HEK293 (cell line): Measurements from ENCODE around the gene PARD3B.
"Not testable (repeated sequence)": the region's sequence is repeated elsewhere in the genome, so short reads cannot be mapped to it uniquely, and the experiment has no call there.

ENCODE experiments used
- CTCF ChIA-PET: fragments of 350-600 bp; formaldehyde crosslinking; extraction: SDS; loops from one replicate; lab custom pipeline; 2021; ENCODE audit warnings: antibody characterized with exemption; lab: Yijun Ruan, JAX
- POLR2A ChIA-PET: fragments of 300-600 bp; formaldehyde crosslinking; extraction: SDS; loops from one replicate; lab custom pipeline; 2020; ENCODE audit warnings: antibody characterized with exemption, inconsistent platforms; lab: Yijun Ruan, JAX
- H3K27ac ChIP-seq: fragments of 200-500 bp; sonication (Bioruptor generic); 2 replicates; pipeline ENCODE4 v1.5.1; 2014; ENCODE audit warnings: low read depth, low read length, control low read depth, inconsistent platforms; ENCODE audit errors: extremely low read depth
- H3K36me3 ChIP-seq, 2 experiments: fragments of 200-500 bp in 1 of 2; sonication (Bioruptor generic) in 1 of 2; 1 replicate in 1 of 2; 2 replicates in 1 of 2; pipeline ENCODE4 v1.5.1; 2014 to 2017; ENCODE audit warnings: inconsistent platforms in 2 of 2, low read length in 2 of 2; ENCODE audit not compliant: control insufficient read depth in 2 of 2, insufficient read depth in 1 of 2
- H3K4me1 ChIP-seq: fragments of 200-500 bp; sonication (Bioruptor generic); 2 replicates; pipeline ENCODE4 v1.5.1; 2014; ENCODE audit warnings: mild to moderate bottlenecking, low read length, inconsistent platforms; ENCODE audit not compliant: control insufficient read depth, insufficient read depth
- H3K4me3 ChIP-seq: 2 replicates; pipeline ENCODE4 v1.5.1; 2011; ENCODE audit warnings: low read depth, mild to moderate bottlenecking, control low read depth, low read length, moderate library complexity
- H3K9me3 ChIP-seq: fragments of 200-500 bp; sonication (Bioruptor generic); 2 replicates; pipeline ENCODE4 v1.5.1; 2014; ENCODE audit warnings: low read depth, low read length, inconsistent platforms; ENCODE audit not compliant: control insufficient read depth, insufficient read depth
- CTCF ChIP-seq: fragments of 450-650 bp; formaldehyde crosslinking; IDR thresholded peaks from 2 replicates; pipeline ENCODE4 v1.5.1; 2016; ENCODE audit warnings: missing biosample characterization, missing genetic modification characterization
- ZBTB8A ChIP-seq: fragments of 450-650 bp; formaldehyde crosslinking; IDR thresholded peaks from 2 replicates; pipeline ENCODE4 v1.5.1; 2016; ENCODE audit warnings: missing biosample characterization, missing genetic modification characterization
- ZNF140 ChIP-seq: fragments of 450-650 bp; formaldehyde crosslinking; IDR thresholded peaks from 2 replicates; pipeline ENCODE4 v1.5.1; 2016; ENCODE audit warnings: missing biosample characterization, missing genetic modification characterization
- ZNF394 ChIP-seq: fragments of 450-650 bp; formaldehyde crosslinking; IDR thresholded peaks from 2 replicates; pipeline ENCODE4 v1.5.1; 2016; ENCODE audit warnings: missing biosample characterization, missing genetic modification characterization, mild to moderate bottlenecking, moderate library complexity, borderline replicate concordance
- ZNF426 ChIP-seq: fragments of 450-650 bp; formaldehyde crosslinking; IDR thresholded peaks from 2 replicates; pipeline ENCODE4 v1.5.1; 2017; ENCODE audit warnings: missing biosample characterization, missing genetic modification characterization, mild to moderate bottlenecking, inconsistent platforms, moderate library complexity
- ZNF555 ChIP-seq: fragments of 450-650 bp; formaldehyde crosslinking; conservative IDR thresholded peaks from 2 replicates; pipeline ENCODE4 v1.5.1; 2017; ENCODE audit warnings: missing biosample characterization, mild to moderate bottlenecking, missing genetic modification characterization, inconsistent platforms
- ZNF623 ChIP-seq: fragments of 450-650 bp; formaldehyde crosslinking; IDR thresholded peaks from 2 replicates; pipeline ENCODE4 v1.5.1; 2016; ENCODE audit warnings: missing biosample characterization, missing genetic modification characterization
- TF ChIP-seq, protein P1 (sequence below): fragments of 450-650 bp; formaldehyde crosslinking; IDR thresholded peaks from 2 replicates; pipeline ENCODE4 v1.5.1; 2016; ENCODE audit warnings: missing biosample characterization, missing genetic modification characterization
- TF ChIP-seq, protein P2 (sequence below): fragments of 450-650 bp; formaldehyde crosslinking; IDR thresholded peaks from 2 replicates; pipeline ENCODE4 v1.5.1; 2016; ENCODE audit warnings: missing biosample characterization, missing genetic modification characterization
- TF ChIP-seq, protein P3 (sequence below): fragments of 450-650 bp; formaldehyde crosslinking; IDR thresholded peaks from 2 replicates; pipeline ENCODE4 v1.5.1; 2016; ENCODE audit warnings: missing biosample characterization, missing genetic modification characterization
- TF ChIP-seq, protein P4 (sequence below): fragments of 450-650 bp; formaldehyde crosslinking; conservative IDR thresholded peaks from 2 replicates; pipeline ENCODE4 v1.5.1; 2016; ENCODE audit warnings: low read depth, missing biosample characterization, missing genetic modification characterization
- TF ChIP-seq, protein P5 (sequence below): fragments of 450-650 bp; formaldehyde crosslinking; conservative IDR thresholded peaks from 2 replicates; pipeline ENCODE4 v1.5.1; 2016; ENCODE audit warnings: low read depth, missing biosample characterization, missing genetic modification characterization

PARD3B gene

GRCh38 chr2:205484764-205485163 lies 939.5 kb downstream of the PARD3B start (continued):
- no peak for TF ChIP-seq CTCF (tag by site-specific recombination)

DNA sequence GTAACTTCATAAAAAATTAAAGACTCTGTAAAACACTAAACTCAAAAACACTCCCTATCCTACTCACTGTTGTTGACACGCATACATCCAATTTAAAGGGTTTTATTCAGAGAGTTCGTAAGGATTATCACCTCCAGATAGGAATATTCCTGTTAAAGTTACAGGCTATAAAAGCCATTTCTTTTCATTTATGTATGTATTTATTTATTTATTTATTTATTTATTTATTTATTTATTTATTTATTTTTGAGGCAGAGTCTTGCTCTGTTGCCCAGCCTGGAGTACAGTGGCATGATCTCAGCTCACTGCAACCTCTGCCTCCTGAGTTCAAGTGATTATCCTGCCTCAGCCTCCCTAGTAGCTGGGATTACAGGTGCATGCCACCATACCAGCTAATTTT lies 948.3 kb downstream of the PARD3B start:
- H3K27ac ChIP-seq, POLR2A ChIA-PET: not testable (repeated sequence)
- CTCF ChIA-PET = interaction anchor here (0.8 kb wide), 1 partner anchor 547 kb away, joined by 4 read pairs; no protein-coding TSS in a partner anchor

DNA sequence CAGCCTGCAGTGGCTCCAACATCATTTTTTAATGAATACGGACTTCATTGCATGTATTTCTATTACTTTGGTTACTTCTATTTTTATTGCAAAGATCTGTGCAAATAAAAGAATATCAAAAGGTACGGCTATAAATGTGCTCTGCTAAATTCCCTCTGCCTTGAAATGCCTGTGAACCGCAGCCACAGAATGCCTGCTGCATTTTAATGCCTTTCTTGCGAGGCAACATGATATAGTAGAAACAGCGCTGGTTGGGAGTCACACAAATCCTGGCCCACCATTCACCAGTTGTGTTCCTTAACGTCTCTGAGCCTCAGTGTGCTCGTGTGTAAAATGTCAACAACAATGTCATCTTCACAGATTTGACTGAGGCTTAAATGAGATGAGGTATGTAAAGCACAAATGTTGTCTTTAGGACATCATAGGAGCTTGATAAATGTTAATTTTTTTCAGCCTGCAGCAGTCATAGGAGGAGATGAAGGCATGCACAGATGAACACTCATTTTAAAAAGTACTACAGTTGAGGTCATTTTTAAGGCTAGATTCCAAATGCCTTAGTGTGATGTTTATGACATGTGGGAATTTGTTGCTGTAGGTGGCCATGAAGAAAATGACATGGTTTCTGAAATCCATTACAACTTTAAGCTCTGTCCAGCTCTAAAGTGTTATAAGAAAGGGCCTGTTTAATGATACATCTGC lies 949.4 kb downstream of the PARD3B start:
- Histone ChIP-seq H3K36me3 (no peaks in the 10 kb centered on the region), H3K27ac (no peak overlapping the region), H3K4me3 (no peak overlapping the region), H3K9me3 (no peaks in the 10 kb centered on the region), H3K4me1 (no peaks in the 10 kb centered on the region)
- POLR2A ChIA-PET = no interaction called here
- CTCF ChIA-PET = interaction anchor here (1.0 kb wide), 1 partner anchor 11 kb away, joined by 3 read pairs; no protein-coding TSS in a partner anchor
- TF ChIP-seq, protein P1, sequence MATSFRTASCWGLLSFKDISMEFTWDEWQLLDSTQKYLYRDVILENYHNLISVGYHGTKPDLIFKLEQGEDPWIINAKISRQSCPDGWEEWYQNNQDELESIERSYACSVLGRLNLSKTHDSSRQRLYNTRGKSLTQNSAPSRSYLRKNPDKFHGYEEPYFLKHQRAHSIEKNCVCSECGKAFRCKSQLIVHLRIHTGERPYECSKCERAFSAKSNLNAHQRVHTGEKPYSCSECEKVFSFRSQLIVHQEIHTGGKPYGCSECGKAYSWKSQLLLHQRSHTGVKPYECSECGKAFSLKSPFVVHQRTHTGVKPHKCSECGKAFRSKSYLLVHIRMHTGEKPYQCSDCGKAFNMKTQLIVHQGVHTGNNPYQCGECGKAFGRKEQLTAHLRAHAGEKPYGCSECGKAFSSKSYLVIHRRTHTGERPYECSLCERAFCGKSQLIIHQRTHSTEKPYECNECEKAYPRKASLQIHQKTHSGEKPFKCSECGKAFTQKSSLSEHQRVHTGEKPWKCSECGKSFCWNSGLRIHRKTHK = no peak
- TF ChIP-seq, protein P2, sequence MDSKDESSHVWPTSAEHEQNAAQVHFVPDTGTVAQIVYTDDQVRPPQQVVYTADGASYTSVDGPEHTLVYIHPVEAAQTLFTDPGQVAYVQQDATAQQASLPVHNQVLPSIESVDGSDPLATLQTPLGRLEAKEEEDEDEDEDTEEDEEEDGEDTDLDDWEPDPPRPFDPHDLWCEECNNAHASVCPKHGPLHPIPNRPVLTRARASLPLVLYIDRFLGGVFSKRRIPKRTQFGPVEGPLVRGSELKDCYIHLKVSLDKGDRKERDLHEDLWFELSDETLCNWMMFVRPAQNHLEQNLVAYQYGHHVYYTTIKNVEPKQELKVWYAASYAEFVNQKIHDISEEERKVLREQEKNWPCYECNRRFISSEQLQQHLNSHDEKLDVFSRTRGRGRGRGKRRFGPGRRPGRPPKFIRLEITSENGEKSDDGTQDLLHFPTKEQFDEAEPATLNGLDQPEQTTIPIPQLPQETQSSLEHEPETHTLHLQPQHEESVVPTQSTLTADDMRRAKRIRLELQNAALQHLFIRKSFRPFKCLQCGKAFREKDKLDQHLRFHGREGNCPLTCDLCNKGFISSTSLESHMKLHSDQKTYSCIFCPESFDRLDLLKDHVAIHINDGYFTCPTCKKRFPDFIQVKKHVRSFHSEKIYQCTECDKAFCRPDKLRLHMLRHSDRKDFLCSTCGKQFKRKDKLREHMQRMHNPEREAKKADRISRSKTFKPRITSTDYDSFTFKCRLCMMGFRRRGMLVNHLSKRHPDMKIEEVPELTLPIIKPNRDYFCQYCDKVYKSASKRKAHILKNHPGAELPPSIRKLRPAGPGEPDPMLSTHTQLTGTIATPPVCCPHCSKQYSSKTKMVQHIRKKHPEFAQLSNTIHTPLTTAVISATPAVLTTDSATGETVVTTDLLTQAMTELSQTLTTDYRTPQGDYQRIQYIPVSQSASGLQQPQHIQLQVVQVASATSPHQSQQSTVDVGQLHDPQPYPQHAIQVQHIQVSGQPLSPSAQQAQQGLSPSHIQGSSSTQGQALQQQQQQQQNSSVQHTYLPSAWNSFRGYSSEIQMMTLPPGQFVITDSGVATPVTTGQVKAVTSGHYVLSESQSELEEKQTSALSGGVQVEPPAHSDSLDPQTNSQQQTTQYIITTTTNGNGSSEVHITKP (tag by site-specific recombination) = no peak
- TF ChIP-seq, protein P3, sequence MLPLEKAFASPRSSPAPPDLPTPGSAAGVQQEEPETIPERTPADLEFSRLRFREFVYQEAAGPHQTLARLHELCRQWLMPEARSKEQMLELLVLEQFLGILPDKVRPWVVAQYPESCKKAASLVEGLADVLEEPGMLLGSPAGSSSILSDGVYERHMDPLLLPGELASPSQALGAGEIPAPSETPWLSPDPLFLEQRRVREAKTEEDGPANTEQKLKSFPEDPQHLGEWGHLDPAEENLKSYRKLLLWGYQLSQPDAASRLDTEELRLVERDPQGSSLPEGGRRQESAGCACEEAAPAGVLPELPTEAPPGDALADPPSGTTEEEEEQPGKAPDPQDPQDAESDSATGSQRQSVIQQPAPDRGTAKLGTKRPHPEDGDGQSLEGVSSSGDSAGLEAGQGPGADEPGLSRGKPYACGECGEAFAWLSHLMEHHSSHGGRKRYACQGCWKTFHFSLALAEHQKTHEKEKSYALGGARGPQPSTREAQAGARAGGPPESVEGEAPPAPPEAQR (tag by site-specific recombination) = no peak

More for the DNA sequence above, 948.3 kb downstream of the PARD3B start:
- H3K36me3 ChIP-seq, H3K4me1 ChIP-seq, H3K9me3 ChIP-seq: not testable (repeated sequence)
- TF ChIP-seq, protein P4, sequence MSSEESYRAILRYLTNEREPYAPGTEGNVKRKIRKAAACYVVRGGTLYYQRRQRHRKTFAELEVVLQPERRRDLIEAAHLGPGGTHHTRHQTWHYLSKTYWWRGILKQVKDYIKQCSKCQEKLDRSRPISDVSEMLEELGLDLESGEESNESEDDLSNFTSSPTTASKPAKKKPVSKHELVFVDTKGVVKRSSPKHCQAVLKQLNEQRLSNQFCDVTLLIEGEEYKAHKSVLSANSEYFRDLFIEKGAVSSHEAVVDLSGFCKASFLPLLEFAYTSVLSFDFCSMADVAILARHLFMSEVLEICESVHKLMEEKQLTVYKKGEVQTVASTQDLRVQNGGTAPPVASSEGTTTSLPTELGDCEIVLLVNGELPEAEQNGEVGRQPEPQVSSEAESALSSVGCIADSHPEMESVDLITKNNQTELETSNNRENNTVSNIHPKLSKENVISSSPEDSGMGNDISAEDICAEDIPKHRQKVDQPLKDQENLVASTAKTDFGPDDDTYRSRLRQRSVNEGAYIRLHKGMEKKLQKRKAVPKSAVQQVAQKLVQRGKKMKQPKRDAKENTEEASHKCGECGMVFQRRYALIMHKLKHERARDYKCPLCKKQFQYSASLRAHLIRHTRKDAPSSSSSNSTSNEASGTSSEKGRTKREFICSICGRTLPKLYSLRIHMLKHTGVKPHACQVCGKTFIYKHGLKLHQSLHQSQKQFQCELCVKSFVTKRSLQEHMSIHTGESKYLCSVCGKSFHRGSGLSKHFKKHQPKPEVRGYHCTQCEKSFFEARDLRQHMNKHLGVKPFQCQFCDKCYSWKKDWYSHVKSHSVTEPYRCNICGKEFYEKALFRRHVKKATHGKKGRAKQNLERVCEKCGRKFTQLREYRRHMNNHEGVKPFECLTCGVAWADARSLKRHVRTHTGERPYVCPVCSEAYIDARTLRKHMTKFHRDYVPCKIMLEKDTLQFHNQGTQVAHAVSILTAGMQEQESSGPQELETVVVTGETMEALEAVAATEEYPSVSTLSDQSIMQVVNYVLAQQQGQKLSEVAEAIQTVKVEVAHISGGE = peak; percentile 59
- peak; percentile 72; the same call in 1 of the 2 replicates for TF ChIP-seq ZNF394 (tag by site-specific recombination)
- TF ChIP-seq ZNF140 (tag by site-specific recombination) = peak; percentile 17; the same call in 1 of the 2 replicates
- TF ChIP-seq ZNF555 (tag by site-specific recombination) = peak; percentile 52
- peak; percentile 41; the same call in 1 of the 2 replicates for TF ChIP-seq ZBTB8A (tag by site-specific recombination)
- peak; percentile 49 for TF ChIP-seq ZNF426
- TF ChIP-seq ZNF623 = peak; percentile 37
- TF ChIP-seq, protein P5, sequence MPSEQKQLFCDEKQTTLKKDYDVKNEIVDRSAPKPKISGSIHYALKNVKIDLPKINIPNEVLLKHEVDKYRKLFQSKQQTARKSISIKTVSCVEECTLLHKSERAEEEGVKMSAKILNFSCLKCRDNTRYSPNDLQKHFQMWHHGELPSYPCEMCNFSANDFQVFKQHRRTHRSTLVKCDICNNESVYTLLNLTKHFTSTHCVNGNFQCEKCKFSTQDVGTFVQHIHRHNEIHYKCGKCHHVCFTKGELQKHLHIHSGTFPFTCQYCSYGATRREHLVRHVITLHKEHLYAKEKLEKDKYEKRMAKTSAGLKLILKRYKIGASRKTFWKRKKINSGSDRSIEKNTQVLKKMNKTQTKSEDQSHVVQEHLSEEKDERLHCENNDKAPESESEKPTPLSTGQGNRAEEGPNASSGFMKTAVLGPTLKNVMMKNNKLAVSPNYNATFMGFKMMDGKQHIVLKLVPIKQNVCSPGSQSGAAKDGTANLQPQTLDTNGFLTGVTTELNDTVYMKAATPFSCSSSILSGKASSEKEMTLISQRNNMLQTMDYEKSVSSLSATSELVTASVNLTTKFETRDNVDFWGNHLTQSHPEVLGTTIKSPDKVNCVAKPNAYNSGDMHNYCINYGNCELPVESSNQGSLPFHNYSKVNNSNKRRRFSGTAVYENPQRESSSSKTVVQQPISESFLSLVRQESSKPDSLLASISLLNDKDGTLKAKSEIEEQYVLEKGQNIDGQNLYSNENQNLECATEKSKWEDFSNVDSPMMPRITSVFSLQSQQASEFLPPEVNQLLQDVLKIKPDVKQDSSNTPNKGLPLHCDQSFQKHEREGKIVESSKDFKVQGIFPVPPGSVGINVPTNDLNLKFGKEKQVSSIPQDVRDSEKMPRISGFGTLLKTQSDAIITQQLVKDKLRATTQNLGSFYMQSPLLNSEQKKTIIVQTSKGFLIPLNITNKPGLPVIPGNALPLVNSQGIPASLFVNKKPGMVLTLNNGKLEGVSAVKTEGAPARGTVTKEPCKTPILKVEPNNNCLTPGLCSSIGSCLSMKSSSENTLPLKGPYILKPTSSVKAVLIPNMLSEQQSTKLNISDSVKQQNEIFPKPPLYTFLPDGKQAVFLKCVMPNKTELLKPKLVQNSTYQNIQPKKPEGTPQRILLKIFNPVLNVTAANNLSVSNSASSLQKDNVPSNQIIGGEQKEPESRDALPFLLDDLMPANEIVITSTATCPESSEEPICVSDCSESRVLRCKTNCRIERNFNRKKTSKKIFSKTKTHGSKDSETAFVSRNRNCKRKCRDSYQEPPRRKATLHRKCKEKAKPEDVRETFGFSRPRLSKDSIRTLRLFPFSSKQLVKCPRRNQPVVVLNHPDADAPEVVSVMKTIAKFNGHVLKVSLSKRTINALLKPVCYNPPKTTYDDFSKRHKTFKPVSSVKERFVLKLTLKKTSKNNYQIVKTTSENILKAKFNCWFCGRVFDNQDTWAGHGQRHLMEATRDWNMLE (tag by site-specific recombination) = peak; percentile 61
- TF ChIP-seq, all 188 proteins: peak for 8; not testable (repeated sequence) for 180
- H3K4me3 ChIP-seq = not testable (repeated sequence)
